ENCODE results near the gene RNF214.

DNA sequence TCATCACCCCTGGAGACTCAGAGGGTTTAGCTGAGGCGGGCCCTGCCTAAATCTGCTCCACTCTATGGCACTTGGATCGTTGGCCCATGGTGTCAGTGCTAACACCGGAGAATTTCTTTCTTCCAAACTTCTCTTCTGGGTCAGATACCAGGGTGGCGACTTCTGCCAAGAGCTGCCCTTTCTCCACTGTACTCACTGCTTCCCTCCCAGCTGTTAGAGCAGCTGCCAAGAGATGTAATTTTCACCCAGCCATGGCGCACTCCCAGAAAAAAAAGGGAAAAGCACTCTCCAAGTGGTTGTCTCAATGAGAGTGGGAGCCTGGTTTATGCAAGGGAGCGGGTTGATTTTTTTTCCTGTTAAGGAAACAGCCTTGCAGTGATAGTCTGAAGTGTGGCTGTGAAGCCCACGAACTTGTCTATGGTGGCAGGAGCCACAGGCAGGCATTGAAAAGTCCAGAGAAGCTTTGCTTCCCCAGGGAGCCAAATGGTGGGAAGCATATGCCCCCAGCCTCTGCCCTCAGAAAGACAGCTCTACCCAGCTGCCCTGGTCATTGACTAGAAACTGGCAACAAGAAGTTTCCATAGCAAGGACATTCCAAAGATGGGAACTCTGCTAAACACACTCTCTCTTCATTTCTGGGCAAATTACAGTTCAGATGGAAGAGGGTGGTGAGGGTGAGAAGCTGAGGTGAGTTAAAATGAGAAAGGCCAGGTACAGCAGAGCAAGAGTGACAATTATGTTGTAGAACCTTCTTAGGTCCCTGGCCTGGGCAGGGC lies 11.3 kb upstream of the RNF214 start:
- TF ChIP-seq, protein P1, sequence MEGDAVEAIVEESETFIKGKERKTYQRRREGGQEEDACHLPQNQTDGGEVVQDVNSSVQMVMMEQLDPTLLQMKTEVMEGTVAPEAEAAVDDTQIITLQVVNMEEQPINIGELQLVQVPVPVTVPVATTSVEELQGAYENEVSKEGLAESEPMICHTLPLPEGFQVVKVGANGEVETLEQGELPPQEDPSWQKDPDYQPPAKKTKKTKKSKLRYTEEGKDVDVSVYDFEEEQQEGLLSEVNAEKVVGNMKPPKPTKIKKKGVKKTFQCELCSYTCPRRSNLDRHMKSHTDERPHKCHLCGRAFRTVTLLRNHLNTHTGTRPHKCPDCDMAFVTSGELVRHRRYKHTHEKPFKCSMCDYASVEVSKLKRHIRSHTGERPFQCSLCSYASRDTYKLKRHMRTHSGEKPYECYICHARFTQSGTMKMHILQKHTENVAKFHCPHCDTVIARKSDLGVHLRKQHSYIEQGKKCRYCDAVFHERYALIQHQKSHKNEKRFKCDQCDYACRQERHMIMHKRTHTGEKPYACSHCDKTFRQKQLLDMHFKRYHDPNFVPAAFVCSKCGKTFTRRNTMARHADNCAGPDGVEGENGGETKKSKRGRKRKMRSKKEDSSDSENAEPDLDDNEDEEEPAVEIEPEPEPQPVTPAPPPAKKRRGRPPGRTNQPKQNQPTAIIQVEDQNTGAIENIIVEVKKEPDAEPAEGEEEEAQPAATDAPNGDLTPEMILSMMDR (IDR thresholded peaks at IDR 0.05), result no peak
- TF ChIP-seq POLR2A (IDR thresholded peaks at IDR 0.05), result no peak
